Thyroid gland (tissue), 4 donors: ENCODE data around the gene EIF4B.

Experiments used
- POLR2A ChIP-seq, 2 donors: fragments of 450-650 bp; IDR thresholded peaks; one replicate each; pipeline ENCODE4 v1.6.1; 2017; ENCODE audit warnings: antibody characterized with exemption in 2 of 2, mild to moderate bottlenecking in 2 of 2, moderate library complexity in 1 of 2
- TF ChIP-seq, protein P1 (sequence below), 6 experiments: fragments of 200-600 bp in 3 of 6; fragments of 450-650 bp in 3 of 6; sonication (generic) in 3 of 6; IDR thresholded peaks; one replicate each; pipeline ENCODE4 v1.5.1; 2016 to 2019; ENCODE audit warnings: antibody characterized with exemption in 6 of 6, mild to moderate bottlenecking in 2 of 6, inconsistent platforms in 1 of 6, moderate library complexity in 1 of 6

DNA sequence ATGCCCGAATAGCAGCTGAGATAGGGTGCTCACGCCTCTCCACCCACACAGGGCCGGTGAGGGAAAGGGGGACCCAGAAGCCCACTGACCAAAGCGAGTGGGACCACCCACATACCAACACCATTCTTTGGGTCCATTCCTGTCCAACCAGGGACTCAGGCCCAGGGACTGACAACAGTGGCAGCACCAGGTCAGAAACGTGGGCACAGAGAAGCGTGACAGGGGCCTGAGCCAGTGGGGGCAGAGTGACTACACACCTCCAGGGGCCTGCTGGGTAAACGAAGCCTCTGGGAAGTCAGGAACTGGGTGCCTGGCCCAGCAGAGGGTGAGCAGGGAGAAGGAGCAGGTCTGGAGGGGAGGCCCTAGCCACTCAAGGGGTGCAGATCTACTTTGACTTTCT, 59.2 kb downstream of the EIF4B start:
- no peak for TF ChIP-seq POLR2A (IDR thresholded peaks at IDR 0.05)
- TF ChIP-seq, protein P1, sequence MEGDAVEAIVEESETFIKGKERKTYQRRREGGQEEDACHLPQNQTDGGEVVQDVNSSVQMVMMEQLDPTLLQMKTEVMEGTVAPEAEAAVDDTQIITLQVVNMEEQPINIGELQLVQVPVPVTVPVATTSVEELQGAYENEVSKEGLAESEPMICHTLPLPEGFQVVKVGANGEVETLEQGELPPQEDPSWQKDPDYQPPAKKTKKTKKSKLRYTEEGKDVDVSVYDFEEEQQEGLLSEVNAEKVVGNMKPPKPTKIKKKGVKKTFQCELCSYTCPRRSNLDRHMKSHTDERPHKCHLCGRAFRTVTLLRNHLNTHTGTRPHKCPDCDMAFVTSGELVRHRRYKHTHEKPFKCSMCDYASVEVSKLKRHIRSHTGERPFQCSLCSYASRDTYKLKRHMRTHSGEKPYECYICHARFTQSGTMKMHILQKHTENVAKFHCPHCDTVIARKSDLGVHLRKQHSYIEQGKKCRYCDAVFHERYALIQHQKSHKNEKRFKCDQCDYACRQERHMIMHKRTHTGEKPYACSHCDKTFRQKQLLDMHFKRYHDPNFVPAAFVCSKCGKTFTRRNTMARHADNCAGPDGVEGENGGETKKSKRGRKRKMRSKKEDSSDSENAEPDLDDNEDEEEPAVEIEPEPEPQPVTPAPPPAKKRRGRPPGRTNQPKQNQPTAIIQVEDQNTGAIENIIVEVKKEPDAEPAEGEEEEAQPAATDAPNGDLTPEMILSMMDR (IDR thresholded peaks at IDR 0.05) = no peak
